ENCODE results near the gene PFKFB1. TPM values are rescaled to one million over a fixed set of nuclear protein-coding genes. Genes with fewer than 3 reads are reported as not detected.
A peak's percentile ranks its signal among the peaks of the same experiment; 100 is the strongest.

PFKFB1 gene
- total and polyA plus RNA-seq, 2 experiments from 2014 or later, result 0.59 to 2.1 TPM

DNA sequence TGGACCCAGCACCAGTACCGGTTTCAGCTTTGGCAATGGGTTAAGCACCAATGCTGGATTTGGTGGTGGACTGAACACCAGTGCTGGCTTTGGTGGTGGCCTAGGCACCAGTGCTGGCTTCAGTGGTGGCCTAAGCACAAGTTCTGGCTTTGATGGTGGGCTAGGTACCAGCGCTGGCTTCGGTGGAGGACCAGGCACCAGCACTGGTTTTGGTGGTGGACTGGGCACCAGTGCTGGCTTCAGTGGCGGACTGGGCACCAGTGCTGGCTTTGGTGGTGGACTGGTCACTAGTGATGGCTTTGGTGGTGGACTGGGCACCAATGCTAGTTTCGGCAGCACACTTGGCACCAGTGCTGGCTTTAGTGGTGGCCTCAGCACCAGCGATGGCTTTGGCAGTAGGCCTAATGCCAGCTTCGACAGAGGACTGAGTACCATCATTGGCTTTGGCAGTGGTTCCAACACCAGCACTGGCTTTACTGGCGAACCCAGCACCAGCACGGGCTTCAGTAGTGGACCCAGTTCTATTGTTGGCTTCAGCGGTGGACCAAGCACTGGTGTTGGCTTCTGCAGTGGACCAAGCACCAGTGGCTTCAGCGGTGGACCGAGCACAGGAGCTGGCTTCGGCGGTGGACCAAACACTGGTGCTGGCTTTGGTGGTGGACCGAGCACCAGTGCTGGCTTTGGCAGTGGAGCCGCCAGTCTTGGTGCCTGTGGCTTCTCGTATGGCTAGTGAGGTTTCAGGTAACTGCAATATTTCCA is 63.5 kb downstream of the PFKFB1 start:
- H4K20me1 ChIP-seq (ENCODE audit: insufficient read depth, poor library complexity, severe bottlenecking), result no peaks in the 10 kb centered on the region
- peak; percentile 2 for DNase-seq (ENCODE audit: low spot score)
- H3K9me2 ChIP-seq (replicated peaks; ENCODE audit: insufficient read depth), result no peaks in the 10 kb centered on the region
- no peak for TF ChIP-seq EZH2 (IDR thresholded peaks at IDR 0.05; ENCODE audit: borderline replicate concordance)
- TF ChIP-seq EZH2phosphoT487 (IDR thresholded peaks at IDR 0.05; ENCODE audit: low read depth, severe bottlenecking, unreplicated experiment), result no peak
- no peak overlapping the region for H2AFZ ChIP-seq
- 88% methylated on average over 17 of the region's 17 CpGs for WGBS (ENCODE audit: low lambda C conversion rate, missing lambda C conversion rate)
- no peaks in the 10 kb centered on the region for H3K27me3 ChIP-seq
- H3K36me3 ChIP-seq (replicated peaks; ENCODE audit: insufficient read depth, low read depth), result no peaks in the 10 kb centered on the region
- no peaks in the 10 kb centered on the region for H3K79me2 ChIP-seq
- H3K4me1 ChIP-seq (ENCODE audit: insufficient read depth), result no peaks in the 10 kb centered on the region
- no peak overlapping the region for H3K27ac ChIP-seq
- H3K4me2 ChIP-seq, result no peak overlapping the region
- no peaks in the 10 kb centered on the region for H3K9me3 ChIP-seq (ENCODE audit: low read depth)
- no peak overlapping the region for H3K4me3 ChIP-seq

DNA sequence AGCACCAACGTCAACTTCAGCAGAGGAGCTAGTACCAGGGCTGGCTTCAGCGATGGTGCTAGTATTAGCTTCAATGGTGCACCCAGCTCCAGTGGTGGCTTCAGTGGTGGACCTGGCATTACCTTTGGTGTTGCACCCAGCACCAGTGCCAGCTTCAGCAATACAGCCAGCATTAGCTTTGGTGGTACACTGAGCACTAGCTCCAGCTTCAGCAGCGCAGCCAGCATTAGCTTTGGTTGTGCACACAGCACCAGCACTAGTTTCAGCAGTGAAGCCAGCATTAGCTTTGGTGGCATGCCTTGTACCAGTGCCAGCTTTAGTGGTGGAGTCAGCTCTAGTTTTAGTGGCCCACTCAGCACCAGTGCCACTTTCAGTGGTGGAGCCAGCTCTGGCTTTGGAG is 65.1 kb downstream of the PFKFB1 start:
- Histone ChIP-seq H4K20me1 (ENCODE audit: insufficient read depth, poor library complexity, severe bottlenecking) (no peaks in the 10 kb centered on the region), H3K79me2 (no peaks in the 10 kb centered on the region), H3K4me3 (no peak overlapping the region), H3K27me3 (no peaks in the 10 kb centered on the region), H3K27ac (no peak overlapping the region), H3K36me3 (replicated peaks; ENCODE audit: insufficient read depth, low read depth) (no peaks in the 10 kb centered on the region), H3K4me2 (no peak overlapping the region), H3K9me3 (ENCODE audit: low read depth) (no peaks in the 10 kb centered on the region), H3K9me2 (replicated peaks; ENCODE audit: insufficient read depth) (no peaks in the 10 kb centered on the region), H3K4me1 (ENCODE audit: insufficient read depth) (no peaks in the 10 kb centered on the region), H2AFZ (no peak overlapping the region)
- DNase-seq (ENCODE audit: low spot score), result peak; percentile 1
- 82% methylated on average over 3 of the region's 3 CpGs for WGBS (ENCODE audit: low lambda C conversion rate, missing lambda C conversion rate)
- no peak for TF ChIP-seq EZH2 (IDR thresholded peaks at IDR 0.05; ENCODE audit: borderline replicate concordance)
- TF ChIP-seq, protein P1, sequence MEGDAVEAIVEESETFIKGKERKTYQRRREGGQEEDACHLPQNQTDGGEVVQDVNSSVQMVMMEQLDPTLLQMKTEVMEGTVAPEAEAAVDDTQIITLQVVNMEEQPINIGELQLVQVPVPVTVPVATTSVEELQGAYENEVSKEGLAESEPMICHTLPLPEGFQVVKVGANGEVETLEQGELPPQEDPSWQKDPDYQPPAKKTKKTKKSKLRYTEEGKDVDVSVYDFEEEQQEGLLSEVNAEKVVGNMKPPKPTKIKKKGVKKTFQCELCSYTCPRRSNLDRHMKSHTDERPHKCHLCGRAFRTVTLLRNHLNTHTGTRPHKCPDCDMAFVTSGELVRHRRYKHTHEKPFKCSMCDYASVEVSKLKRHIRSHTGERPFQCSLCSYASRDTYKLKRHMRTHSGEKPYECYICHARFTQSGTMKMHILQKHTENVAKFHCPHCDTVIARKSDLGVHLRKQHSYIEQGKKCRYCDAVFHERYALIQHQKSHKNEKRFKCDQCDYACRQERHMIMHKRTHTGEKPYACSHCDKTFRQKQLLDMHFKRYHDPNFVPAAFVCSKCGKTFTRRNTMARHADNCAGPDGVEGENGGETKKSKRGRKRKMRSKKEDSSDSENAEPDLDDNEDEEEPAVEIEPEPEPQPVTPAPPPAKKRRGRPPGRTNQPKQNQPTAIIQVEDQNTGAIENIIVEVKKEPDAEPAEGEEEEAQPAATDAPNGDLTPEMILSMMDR (IDR thresholded peaks at IDR 0.05; ENCODE audit: poor library complexity), result no peak
- no peak for TF ChIP-seq EZH2phosphoT487 (IDR thresholded peaks at IDR 0.05; ENCODE audit: low read depth, severe bottlenecking, unreplicated experiment)

GRCh38 chrX:54926978-54927377 is 67.0 kb downstream of the PFKFB1 start:
- WGBS (ENCODE audit: low lambda C conversion rate, missing lambda C conversion rate), result 64% methylated on average over 2 of the region's 2 CpGs
- TF ChIP-seq EZH2 (IDR thresholded peaks at IDR 0.05; ENCODE audit: borderline replicate concordance), result no peak
- no peak for TF ChIP-seq EZH2phosphoT487 (IDR thresholded peaks at IDR 0.05; ENCODE audit: low read depth, severe bottlenecking, unreplicated experiment)
- TF ChIP-seq, protein P1 (IDR thresholded peaks at IDR 0.05; ENCODE audit: poor library complexity), result no peak
- Histone ChIP-seq H3K4me2 (no peak overlapping the region), H3K9me3 (ENCODE audit: low read depth) (no peaks in the 10 kb centered on the region), H4K20me1 (ENCODE audit: insufficient read depth, poor library complexity, severe bottlenecking) (no peaks in the 10 kb centered on the region), H3K9me2 (replicated peaks; ENCODE audit: insufficient read depth) (no peaks in the 10 kb centered on the region), H3K27me3 (no peaks in the 10 kb centered on the region), H3K36me3 (replicated peaks; ENCODE audit: insufficient read depth, low read depth) (no peaks in the 10 kb centered on the region), H3K27ac (no peak overlapping the region), H2AFZ (no peak overlapping the region), H3K79me2 (no peaks in the 10 kb centered on the region), H3K4me3 (no peak overlapping the region), H3K4me1 (ENCODE audit: insufficient read depth) (no peaks in the 10 kb centered on the region)
- no peak for DNase-seq (ENCODE audit: low spot score)

DNA sequence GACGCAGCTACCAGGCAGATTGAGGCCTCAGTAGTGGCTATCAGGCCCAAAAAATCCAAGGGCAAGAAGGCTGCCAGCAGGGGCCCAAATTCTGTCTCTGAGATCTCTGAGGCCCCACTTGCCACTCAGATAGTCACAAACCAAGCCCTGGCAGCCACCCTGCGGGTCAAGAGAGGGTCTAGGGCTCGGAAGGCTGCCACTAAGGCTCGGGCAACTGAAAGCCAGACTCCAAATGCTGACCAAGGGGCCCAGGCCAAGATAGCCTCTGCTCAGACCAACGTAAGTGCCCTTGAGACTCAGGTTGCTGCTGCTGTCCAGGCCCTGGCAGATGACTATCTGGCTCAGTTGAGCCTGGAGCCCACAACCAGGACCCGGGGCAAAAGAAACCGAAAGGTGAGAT is 70.6 kb downstream of the PFKFB1 start:
- Histone ChIP-seq H3K9me2 (replicated peaks; ENCODE audit: insufficient read depth) (no peaks in the 10 kb centered on the region), H2AFZ (no peak overlapping the region), H3K27ac (no peak overlapping the region), H3K79me2 (no peaks in the 10 kb centered on the region), H3K27me3 (no peaks in the 10 kb centered on the region), H3K36me3 (replicated peaks; ENCODE audit: insufficient read depth, low read depth) (no peaks in the 10 kb centered on the region), H3K9me3 (ENCODE audit: low read depth) (no peaks in the 10 kb centered on the region), H3K4me1 (ENCODE audit: insufficient read depth) (no peaks in the 10 kb centered on the region), H4K20me1 (ENCODE audit: insufficient read depth, poor library complexity, severe bottlenecking) (no peaks in the 10 kb centered on the region), H3K4me3 (no peak overlapping the region), H3K4me2 (no peak overlapping the region)
- WGBS (ENCODE audit: low lambda C conversion rate, missing lambda C conversion rate), result 78% methylated on average over 7 of the region's 7 CpGs
- no peak for DNase-seq (ENCODE audit: low spot score)
- TF ChIP-seq, protein P1 (IDR thresholded peaks at IDR 0.05; ENCODE audit: poor library complexity), result no peak
- TF ChIP-seq EZH2 (IDR thresholded peaks at IDR 0.05; ENCODE audit: borderline replicate concordance), result no peak
- TF ChIP-seq EZH2phosphoT487 (IDR thresholded peaks at IDR 0.05; ENCODE audit: low read depth, severe bottlenecking, unreplicated experiment), result no peak

Measured in hepatocyte (in vitro differentiated cells).